Osteoblast (primary cell): ENCODE measurements around the gene CCDC137. TPM values are rescaled to one million over a fixed set of nuclear protein-coding genes. Genes with fewer than 3 reads are reported as not detected.

Experiments
- DNase-seq: peaks from one replicate; pipeline ENCODE4 v3.0.0; 2011; ENCODE audit warnings: low spot score, mixed read lengths; ENCODE audit not compliant: insufficient read length; ENCODE audit errors: missing footprints
- H2AFZ ChIP-seq: 2 replicates; pipeline ENCODE4 v1.6.0; 2011; ENCODE audit warnings: mild to moderate bottlenecking, low read length
- H3K27ac ChIP-seq: 2 replicates; pipeline ENCODE4 v1.5.1; 2011; ENCODE audit warnings: mild to moderate bottlenecking, low read depth, low read length, moderate library complexity
- H3K27me3 ChIP-seq: 2 replicates; pipeline ENCODE4 v1.6.0; 2012; ENCODE audit warnings: mild to moderate bottlenecking, control low read depth, inconsistent platforms, low read length, moderate library complexity; ENCODE audit not compliant: insufficient read depth
- H3K36me3 ChIP-seq: 2 replicates; pipeline ENCODE4 v1.5.1; 2011; ENCODE audit warnings: mild to moderate bottlenecking, low read length, control low read depth, moderate library complexity; ENCODE audit not compliant: insufficient read depth
- H3K4me1 ChIP-seq: 2 replicates; pipeline ENCODE4 v1.5.1; 2011; ENCODE audit warnings: mild to moderate bottlenecking, low read length, control low read depth, moderate library complexity; ENCODE audit not compliant: insufficient read depth
- H3K4me2 ChIP-seq: 2 replicates; pipeline ENCODE4 v1.6.0; 2011; ENCODE audit warnings: mild to moderate bottlenecking, low read length; ENCODE audit not compliant: insufficient read depth
- H3K4me3 ChIP-seq: fragments of 200-600 bp; sonication (generic); 3 replicates; pipeline ENCODE4 v1.5.1; 2012; ENCODE audit warnings: mild to moderate bottlenecking, low read length, inconsistent platforms; ENCODE audit not compliant: insufficient read depth
- H3K79me2 ChIP-seq: 2 replicates; pipeline ENCODE4 v1.6.0; 2012; ENCODE audit warnings: mild to moderate bottlenecking, low read length, control low read depth, inconsistent platforms; ENCODE audit not compliant: insufficient read depth
- H3K9me3 ChIP-seq: 2 replicates; pipeline ENCODE4 v1.5.1; 2011; ENCODE audit warnings: low read depth, low read length, control low read depth
- H4K20me1 ChIP-seq: 2 replicates; pipeline ENCODE4 v1.6.0; 2012; ENCODE audit warnings: mild to moderate bottlenecking, low read length, control low read depth; ENCODE audit not compliant: insufficient read depth
- total RNA-seq: library from RNA; depleted of rRNA; stranded (reverse); fragments of >200 nt; gene quantifications from 2 replicates; pipeline ENCODE4 v1.2.3, GENCODE V29; 2012
- TF ChIP-seq, protein P1 (sequence below): IDR thresholded peaks from 2 replicates; pipeline ENCODE4 v1.5.1; 2011; ENCODE audit warnings: mild to moderate bottlenecking, low read depth, low read length, moderate library complexity; ENCODE audit errors: extremely low read depth

Gene CCDC137
- total RNA-seq, 1 donor: 4.7 TPM

DNA sequence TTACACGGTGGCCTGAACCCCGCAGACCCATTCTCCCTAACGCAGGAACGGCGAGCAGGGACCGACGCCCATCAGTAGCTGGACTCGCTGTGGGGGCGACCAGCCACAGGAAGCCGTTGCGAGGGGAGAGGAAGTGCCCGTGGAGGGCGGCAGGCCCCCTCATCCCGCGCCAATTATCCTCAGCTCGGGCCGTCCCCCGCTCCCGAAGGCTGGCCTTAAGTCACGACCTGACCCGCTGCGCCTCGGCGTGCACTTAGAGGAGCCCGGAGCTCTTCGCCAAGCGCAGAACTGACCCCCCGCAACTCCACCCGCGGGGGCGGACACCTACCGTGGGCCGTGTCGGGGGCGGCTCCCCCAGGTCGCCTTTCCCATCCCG, 16.7 kb downstream of the CCDC137 start:
- Histone ChIP-seq H3K36me3 (peaks cover 34% of the 10 kb centered on the region), H3K27me3 (no peaks in the 10 kb centered on the region), H3K4me2 (peak overlapping the region; percentile 97), H3K27ac (peak overlapping the region; percentile 85), H3K4me1 (peaks cover 23% of the 10 kb centered on the region), H4K20me1 (peaks cover 46% of the 10 kb centered on the region), H3K79me2 (peaks cover 80% of the 10 kb centered on the region), H3K4me3 (peak overlapping the region; percentile 97), H3K9me3 (no peaks in the 10 kb centered on the region), H2AFZ (peak overlapping the region; percentile 78)
- TF ChIP-seq, protein P1, sequence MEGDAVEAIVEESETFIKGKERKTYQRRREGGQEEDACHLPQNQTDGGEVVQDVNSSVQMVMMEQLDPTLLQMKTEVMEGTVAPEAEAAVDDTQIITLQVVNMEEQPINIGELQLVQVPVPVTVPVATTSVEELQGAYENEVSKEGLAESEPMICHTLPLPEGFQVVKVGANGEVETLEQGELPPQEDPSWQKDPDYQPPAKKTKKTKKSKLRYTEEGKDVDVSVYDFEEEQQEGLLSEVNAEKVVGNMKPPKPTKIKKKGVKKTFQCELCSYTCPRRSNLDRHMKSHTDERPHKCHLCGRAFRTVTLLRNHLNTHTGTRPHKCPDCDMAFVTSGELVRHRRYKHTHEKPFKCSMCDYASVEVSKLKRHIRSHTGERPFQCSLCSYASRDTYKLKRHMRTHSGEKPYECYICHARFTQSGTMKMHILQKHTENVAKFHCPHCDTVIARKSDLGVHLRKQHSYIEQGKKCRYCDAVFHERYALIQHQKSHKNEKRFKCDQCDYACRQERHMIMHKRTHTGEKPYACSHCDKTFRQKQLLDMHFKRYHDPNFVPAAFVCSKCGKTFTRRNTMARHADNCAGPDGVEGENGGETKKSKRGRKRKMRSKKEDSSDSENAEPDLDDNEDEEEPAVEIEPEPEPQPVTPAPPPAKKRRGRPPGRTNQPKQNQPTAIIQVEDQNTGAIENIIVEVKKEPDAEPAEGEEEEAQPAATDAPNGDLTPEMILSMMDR: no peak
- DNase-seq: peak; percentile 92

DNA sequence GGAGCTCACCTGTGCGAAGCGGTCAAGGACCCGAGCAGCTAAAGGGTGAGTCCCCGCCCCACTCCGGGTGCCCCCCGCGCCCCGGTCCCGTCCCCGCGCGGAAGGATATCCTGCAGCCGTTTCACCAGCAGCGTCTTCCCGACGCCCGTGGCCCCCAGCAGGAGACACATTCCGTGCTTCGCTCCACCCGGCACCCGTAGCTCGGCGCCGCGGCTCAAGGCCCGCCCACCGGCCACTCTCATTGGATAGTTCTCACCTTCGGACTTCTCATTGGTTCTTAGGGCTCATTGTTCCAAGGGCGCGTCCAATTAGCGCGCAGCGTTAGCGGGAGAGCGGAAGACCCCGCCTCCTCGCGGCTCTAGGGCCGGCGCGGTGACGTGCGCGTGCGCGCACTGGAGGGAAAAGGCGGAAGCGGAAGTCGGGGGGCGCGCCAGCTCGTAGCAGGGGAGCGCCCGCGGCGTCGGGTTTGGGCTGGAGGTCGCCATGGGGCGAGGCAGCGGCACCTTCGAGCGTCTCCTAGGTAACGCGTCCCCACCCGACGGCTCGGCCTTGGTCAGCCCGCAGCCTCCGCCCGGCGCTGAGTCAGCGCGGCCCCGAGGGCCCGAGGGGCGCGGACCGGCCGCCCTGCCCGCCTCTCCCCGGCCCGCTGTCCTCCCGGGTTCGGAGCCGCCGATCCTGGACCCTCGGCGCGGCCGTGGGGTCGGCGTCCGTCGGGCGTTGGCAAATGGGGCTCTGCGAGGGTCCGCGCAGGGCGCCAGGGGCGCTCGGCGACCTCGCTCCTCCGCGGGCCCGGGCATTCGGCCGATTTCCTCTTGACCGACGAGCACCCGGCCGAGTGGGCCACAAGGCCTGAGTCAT, 17.3 kb downstream of the CCDC137 start, which contains the start of the genes ARL16 and HGS:
Gene ARL16 (minus strand): TSS at position 214 of the 858 bp plus-strand sequence. CDS start 44 bp downstream, at position 170.
Gene HGS (plus strand): TSS at position 428 of the 858 bp plus-strand sequence. CDS start 56 bp downstream, at position 484.
- peak within 1 kb of the TSS; percentile 91 for H3K27ac ChIP-seq

DNA sequence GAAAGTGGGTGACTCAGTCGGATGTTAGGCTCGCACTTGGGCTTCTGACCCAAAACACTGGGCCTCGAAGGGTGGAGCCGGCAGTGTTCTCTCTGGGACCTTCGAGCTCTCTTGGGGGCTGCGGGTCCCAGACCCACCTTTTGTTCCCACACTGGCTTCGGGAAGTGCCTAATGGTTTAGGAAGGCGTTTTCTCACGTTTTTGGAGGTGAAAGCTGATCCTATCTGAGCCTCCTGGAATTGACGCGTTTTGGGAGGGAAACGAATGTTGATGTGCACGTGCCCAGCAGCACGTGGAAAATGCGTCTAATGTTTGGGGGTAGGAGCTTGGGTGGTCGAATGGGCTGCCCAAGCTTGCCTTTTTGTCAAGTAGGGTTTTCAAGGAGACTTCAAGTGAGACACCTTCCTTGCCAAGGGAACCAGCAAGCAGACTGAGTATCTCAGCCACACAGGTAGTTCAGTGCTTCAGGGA, 17.9 kb downstream of the CCDC137 start:
- H3K27ac ChIP-seq: peak overlapping the region; percentile 91
- H2AFZ ChIP-seq: no peak overlapping the region
- peaks cover 59% of the 10 kb centered on the region for H4K20me1 ChIP-seq
- no peaks in the 10 kb centered on the region for H3K9me3 ChIP-seq
- H3K4me2 ChIP-seq: peak overlapping the region; percentile 91
- peak; percentile 99 for DNase-seq
- H3K27me3 ChIP-seq: no peaks in the 10 kb centered on the region
- TF ChIP-seq, protein P1: no peak
- peaks cover 45% of the 10 kb centered on the region for H3K36me3 ChIP-seq
- peaks cover 23% of the 10 kb centered on the region for H3K4me1 ChIP-seq
- H3K4me3 ChIP-seq: peak overlapping the region; percentile 97
- peaks cover 93% of the 10 kb centered on the region for H3K79me2 ChIP-seq

More for the DNA sequence above, 17.3 kb downstream of the CCDC137 start, which contains the start of the genes ARL16 and HGS:
- TF ChIP-seq, protein P1: no peak
- no peaks in the 10 kb centered on the region for H3K27me3 ChIP-seq
- DNase-seq: peak; percentile 100
- H3K79me2 ChIP-seq: peaks cover 86% of the 10 kb centered on the region
- H2AFZ ChIP-seq: peak within 1 kb of the TSS; percentile 78
- H3K4me3 ChIP-seq: peak within 1 kb of the TSS; percentile 97
- H4K20me1 ChIP-seq: peaks cover 52% of the 10 kb centered on the region
- H3K4me1 ChIP-seq: peaks cover 23% of the 10 kb centered on the region
- peaks cover 40% of the 10 kb centered on the region for H3K36me3 ChIP-seq
- H3K4me2 ChIP-seq: peak within 1 kb of the TSS; percentile 97
- no peaks in the 10 kb centered on the region for H3K9me3 ChIP-seq

DNA sequence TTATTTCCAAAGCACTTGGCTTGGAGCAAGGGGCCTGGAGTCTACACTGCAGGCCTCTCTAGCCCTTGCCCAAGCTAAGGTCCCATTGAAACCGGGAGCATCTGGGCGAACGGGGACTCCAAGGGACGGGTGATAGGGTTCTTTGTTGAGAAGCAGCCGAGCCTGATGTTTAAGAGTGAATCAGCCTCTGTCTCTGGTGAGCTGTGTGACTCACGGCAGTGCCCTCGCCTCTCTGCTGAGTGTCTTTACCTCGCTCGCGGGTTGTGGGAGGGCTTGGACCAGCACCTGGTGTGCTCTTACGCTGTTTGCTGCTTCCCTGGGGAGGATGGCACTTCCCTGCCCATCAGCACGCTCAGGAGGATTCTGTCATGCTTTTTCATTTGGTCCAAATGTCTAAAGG, 18.6 kb downstream of the CCDC137 start:
- Histone ChIP-seq H4K20me1 (peaks cover 65% of the 10 kb centered on the region), H3K4me2 (peak overlapping the region; percentile 91), H3K4me1 (peaks cover 23% of the 10 kb centered on the region), H3K4me3 (peak overlapping the region; percentile 97), H3K27me3 (no peaks in the 10 kb centered on the region), H3K79me2 (peaks cover 93% of the 10 kb centered on the region), H3K27ac (peak overlapping the region; percentile 91), H3K36me3 (peaks cover 51% of the 10 kb centered on the region), H3K9me3 (no peaks in the 10 kb centered on the region), H2AFZ (no peak overlapping the region)
- TF ChIP-seq, protein P1: no peak
- DNase-seq: peak; percentile 99
